HEK293T (cell line): Measurements from ENCODE around the gene IL4R.
"Not testable (repeated sequence)": the region's sequence is repeated elsewhere in the genome, so short reads cannot be mapped to it uniquely, and the experiment has no call there.

Source experiments
- CTCF ChIA-PET: fragments of 350-600 bp; formaldehyde crosslinking; extraction: SDS; loops from one replicate; lab custom pipeline; 2021; ENCODE audit warnings: antibody characterized with exemption, inconsistent platforms; lab: Yijun Ruan, JAX
- POLR2A ChIA-PET: fragments of 350-600 bp; formaldehyde crosslinking; extraction: SDS; loops from one replicate; lab custom pipeline; 2020; ENCODE audit warnings: antibody characterized with exemption, inconsistent platforms; lab: Yijun Ruan, JAX
- DNase-seq: peaks from one replicate; pipeline ENCODE4 v3.0.0; 2012; ENCODE audit warnings: mixed read lengths; ENCODE audit errors: extremely low spot score
- ARNT ChIP-seq: fragments of 450-650 bp; IDR thresholded peaks from 2 replicates; pipeline ENCODE4 v1.6.1; 2017; ENCODE audit warnings: mild to moderate bottlenecking
- BHLHE40 ChIP-seq: fragments of 450-650 bp; IDR thresholded peaks from 2 replicates; pipeline ENCODE4 v1.6.1; 2016; ENCODE audit warnings: mild to moderate bottlenecking, moderate library complexity, borderline replicate concordance
- CTBP1 ChIP-seq: fragments of 450-650 bp; IDR thresholded peaks from 2 replicates; pipeline ENCODE4 v1.6.1; 2016; ENCODE audit warnings: borderline replicate concordance
- ELF4 ChIP-seq: fragments of 450-650 bp; IDR thresholded peaks from 2 replicates; pipeline ENCODE4 v1.6.1; 2017; ENCODE audit warnings: antibody characterized with exemption
- FOXA1 ChIP-seq: fragments of 450-650 bp; IDR thresholded peaks from 2 replicates; pipeline ENCODE4 v1.6.1; 2016; ENCODE audit warnings: mild to moderate bottlenecking
- FOXK2 ChIP-seq: fragments of 450-650 bp; IDR thresholded peaks from 2 replicates; pipeline ENCODE4 v1.6.1; 2016; ENCODE audit warnings: mild to moderate bottlenecking
- FOXM1 ChIP-seq: fragments of 450-650 bp; IDR thresholded peaks from 2 replicates; pipeline ENCODE4 v1.6.1; 2017; ENCODE audit warnings: mild to moderate bottlenecking, borderline replicate concordance
- HDGF ChIP-seq: fragments of 450-650 bp; IDR thresholded peaks from 2 replicates; pipeline ENCODE4 v1.6.1; 2017; ENCODE audit warnings: antibody characterized with exemption, borderline replicate concordance
- L3MBTL2 ChIP-seq: fragments of 450-650 bp; conservative IDR thresholded peaks from 2 replicates; pipeline ENCODE4 v1.6.1; 2016; ENCODE audit warnings: mild to moderate bottlenecking
- LEF1 ChIP-seq: fragments of 450-650 bp; IDR thresholded peaks from 2 replicates; pipeline ENCODE4 v1.6.1; 2017; ENCODE audit warnings: mild to moderate bottlenecking, borderline replicate concordance
- NFRKB ChIP-seq: fragments of 450-650 bp; IDR thresholded peaks from 2 replicates; pipeline ENCODE4 v1.6.1; 2016; ENCODE audit warnings: mild to moderate bottlenecking, moderate library complexity
- SP1 ChIP-seq: fragments of 450-650 bp; IDR thresholded peaks from 2 replicates; pipeline ENCODE4 v1.6.1; 2017
- SUZ12 ChIP-seq: fragments of 450-650 bp; IDR thresholded peaks from 2 replicates; pipeline ENCODE4 v1.6.1; 2016; ENCODE audit warnings: mild to moderate bottlenecking
- TARDBP ChIP-seq: fragments of 450-650 bp; IDR thresholded peaks from 2 replicates; pipeline ENCODE4 v1.6.1; 2016
- ZNF384 ChIP-seq: fragments of 450-650 bp; IDR thresholded peaks from 2 replicates; pipeline ENCODE4 v1.6.1; 2016
- TF ChIP-seq, protein P1 (sequence below): fragments of 450-650 bp; IDR thresholded peaks from 2 replicates; pipeline ENCODE4 v1.6.1; 2016

The IL4R gene

GRCh38 chr16:27408012-27408601 lies 94.3 kb downstream of the IL4R start:
- POLR2A ChIA-PET: no interaction called here
- CTCF ChIA-PET: no interaction called here
- TF ChIP-seq SP1: no peak
- TF ChIP-seq FOXA1: no peak
- TF ChIP-seq L3MBTL2: no peak
- TF ChIP-seq FOXK2: no peak
- TF ChIP-seq CTBP1: no peak
- no peak for TF ChIP-seq ELF4
- no peak for TF ChIP-seq SUZ12
- TF ChIP-seq ARNT: no peak
- no peak for TF ChIP-seq ZNF384
- TF ChIP-seq NFRKB: no peak
- TF ChIP-seq FOXM1: no peak
- TF ChIP-seq TARDBP: no peak
- TF ChIP-seq, protein P1, sequence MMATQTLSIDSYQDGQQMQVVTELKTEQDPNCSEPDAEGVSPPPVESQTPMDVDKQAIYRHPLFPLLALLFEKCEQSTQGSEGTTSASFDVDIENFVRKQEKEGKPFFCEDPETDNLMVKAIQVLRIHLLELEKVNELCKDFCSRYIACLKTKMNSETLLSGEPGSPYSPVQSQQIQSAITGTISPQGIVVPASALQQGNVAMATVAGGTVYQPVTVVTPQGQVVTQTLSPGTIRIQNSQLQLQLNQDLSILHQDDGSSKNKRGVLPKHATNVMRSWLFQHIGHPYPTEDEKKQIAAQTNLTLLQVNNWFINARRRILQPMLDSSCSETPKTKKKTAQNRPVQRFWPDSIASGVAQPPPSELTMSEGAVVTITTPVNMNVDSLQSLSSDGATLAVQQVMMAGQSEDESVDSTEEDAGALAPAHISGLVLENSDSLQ: no peak
- TF ChIP-seq BHLHE40: no peak
- TF ChIP-seq HDGF: no peak
- no peak for TF ChIP-seq LEF1
- no peak for DNase-seq

GRCh38 chr16:27408602-27409031 lies 94.8 kb downstream of the IL4R start:
- POLR2A ChIA-PET: no interaction called here
- DNase-seq: no peak
- TF ChIP-seq ZNF384: no peak
- no peak for TF ChIP-seq FOXM1
- no peak for TF ChIP-seq CTBP1
- no peak for TF ChIP-seq SUZ12
- TF ChIP-seq LEF1: no peak
- TF ChIP-seq ARNT: no peak
- no peak for TF ChIP-seq ELF4
- CTCF ChIA-PET: no interaction called here

DNA sequence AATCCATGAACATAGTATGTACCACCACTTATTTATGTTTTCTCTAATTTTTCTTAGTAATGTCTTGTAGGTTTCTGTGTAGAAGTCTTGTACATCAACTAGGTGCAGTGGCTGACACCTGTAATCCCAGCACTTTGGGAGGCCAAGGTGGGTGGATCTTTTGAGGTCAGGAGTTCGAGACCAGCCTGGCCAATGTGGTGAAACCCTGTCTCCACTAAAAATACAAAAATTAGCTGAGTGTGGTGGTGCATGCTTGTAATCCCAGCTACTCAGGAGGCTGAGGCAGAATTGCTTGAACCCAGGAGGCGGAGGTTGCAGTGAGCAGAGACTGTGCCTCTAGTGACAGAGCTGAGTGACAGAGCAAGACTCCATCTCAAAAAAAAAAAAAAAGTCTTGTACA lies 96.2 kb downstream of the IL4R start:
- CTCF ChIA-PET: interaction anchor here (0.7 kb wide), 1 partner anchor 255 kb away, joined by 3 read pairs; no protein-coding TSS in a partner anchor
- POLR2A ChIA-PET, DNase-seq: not testable (repeated sequence)

GRCh38 chr16:27410761-27411160 lies 97.0 kb downstream of the IL4R start:
- TF ChIP-seq ELF4 (no peak), L3MBTL2 (no peak), FOXM1 (no peak), ZNF384 (no peak), HDGF (no peak), SUZ12 (no peak)
- TF ChIP-seq, protein P1: no peak
- POLR2A ChIA-PET: no interaction called here
- CTCF ChIA-PET: interaction anchor here (0.7 kb wide), 1 partner anchor 254 kb away, joined by 3 read pairs; no protein-coding TSS in a partner anchor
- no peak for DNase-seq

DNA sequence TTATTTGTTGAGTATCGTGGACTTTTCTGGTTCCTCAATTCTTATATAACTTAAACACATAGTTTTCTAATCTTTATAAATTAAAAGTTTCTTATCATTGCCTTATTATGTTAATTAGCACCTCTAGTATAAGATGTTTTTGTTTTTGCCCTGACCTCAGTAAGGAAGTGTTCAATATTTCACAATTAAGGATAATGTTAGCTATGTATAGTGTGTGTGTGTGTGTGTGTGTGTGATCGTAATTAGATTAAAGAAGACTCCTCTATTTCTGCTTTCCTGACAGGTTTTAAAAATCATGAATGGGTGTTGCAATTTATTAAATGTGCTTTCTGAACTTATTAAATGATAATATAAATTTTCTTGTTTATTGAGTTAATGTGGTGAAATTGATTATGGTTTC lies 100.2 kb downstream of the IL4R start:
- ChIA-PET CTCF (no interaction called here), POLR2A (no interaction called here)
- DNase-seq: no peak
- TF ChIP-seq NFRKB (no peak), HDGF (no peak)
- TF ChIP-seq, protein P1: no peak
